Measurements from ENCODE around the gene HBP1.
"Not testable (repeated sequence)": the region's sequence is repeated elsewhere in the genome, so short reads cannot be mapped to it uniquely, and the experiment has no call there.

HBP1 gene

GRCh38 chr7:107209565-107209964 lies 40.8 kb downstream of the HBP1 start:
- no peak for DNase-seq (ENCODE audit: low read depth)
- no peak overlapping the region for H3K4me3 ChIP-seq (ENCODE audit: low read length)
- no peak for TF ChIP-seq CTCF (conservative IDR thresholded peaks at IDR 0.05; ENCODE audit: low read length)

GRCh38 chr7:107210400-107210799 lies 41.6 kb downstream of the HBP1 start:
- H3K4me3 ChIP-seq (ENCODE audit: low read length): no peak overlapping the region
- no peak for DNase-seq (ENCODE audit: low read depth)
- no peak for TF ChIP-seq CTCF (conservative IDR thresholded peaks at IDR 0.05; ENCODE audit: low read length)

- H3K4me3 ChIP-seq (ENCODE audit: low read length): no peak overlapping the region
- no peak for DNase-seq (ENCODE audit: low read depth)
- TF ChIP-seq CTCF (conservative IDR thresholded peaks at IDR 0.05; ENCODE audit: low read length): no peak
These were observed 43.9 kb downstream of the HBP1 start for GRCh38 chr7:107212725-107213124.

GRCh38 chr7:107213193-107213788 lies 44.5 kb downstream of the HBP1 start:
- DNase-seq (ENCODE audit: low read depth): no peak
- no peak for TF ChIP-seq CTCF (conservative IDR thresholded peaks at IDR 0.05; ENCODE audit: low read length)
- no peak overlapping the region for H3K4me3 ChIP-seq (ENCODE audit: low read length)

- TF ChIP-seq CTCF (conservative IDR thresholded peaks at IDR 0.05; ENCODE audit: low read length): no peak
- no peak overlapping the region for H3K4me3 ChIP-seq (ENCODE audit: low read length)
- DNase-seq (ENCODE audit: low read depth): no peak
These were observed 45.1 kb downstream of the HBP1 start for GRCh38 chr7:107213945-107214344.

GRCh38 chr7:107219563-107220244 lies 50.9 kb downstream of the HBP1 start:
- no peak for DNase-seq (ENCODE audit: low read depth)
- no peak for TF ChIP-seq CTCF (conservative IDR thresholded peaks at IDR 0.05; ENCODE audit: low read length)
- no peak overlapping the region for H3K4me3 ChIP-seq (ENCODE audit: low read length)

GRCh38 chr7:107220356-107220755 lies 51.6 kb downstream of the HBP1 start:
- H3K4me3 ChIP-seq (ENCODE audit: low read length): no peak overlapping the region
- TF ChIP-seq CTCF (conservative IDR thresholded peaks at IDR 0.05; ENCODE audit: low read length): no peak
- DNase-seq (ENCODE audit: low read depth): no peak

GRCh38 chr7:107220806-107221205 lies 52.0 kb downstream of the HBP1 start:
- not testable (repeated sequence) for H3K4me3 ChIP-seq (ENCODE audit: low read length); DNase-seq (ENCODE audit: low read depth)
